Ascending aorta (tissue), 2 donors: Measurements from ENCODE around the gene KIF16B. TPM values are rescaled to one million over a fixed set of nuclear protein-coding genes. Genes with fewer than 3 reads are reported as not detected.
A peak's percentile ranks its signal among the peaks of the same experiment; 100 is the strongest.

Experiments
- DNase-seq, 2 donors: peaks; one replicate each; pipeline ENCODE4 v3.0.0-alpha.2; 2019; ENCODE audit warnings: low spot score in 2 of 2
- H3K27ac ChIP-seq, 2 donors: fragments of 200-600 bp; sonication (generic); one replicate each; pipeline ENCODE4 v1.5.1; 2016 to 2017; ENCODE audit warnings: mild to moderate bottlenecking in 1 of 2
- H3K27me3 ChIP-seq: fragments of 200-600 bp; sonication (generic); one replicate; pipeline ENCODE4 v1.5.1; 2017
- H3K36me3 ChIP-seq, 2 donors: fragments of 200-600 bp; sonication (generic); one replicate each; pipeline ENCODE4 v1.5.1; 2016
- H3K4me1 ChIP-seq, 2 donors: fragments of 200-600 bp; sonication (generic); one replicate each; pipeline ENCODE4 v1.5.1; 2016 to 2017; ENCODE audit warnings: mild to moderate bottlenecking in 1 of 2
- H3K4me3 ChIP-seq, 2 donors: fragments of 200-600 bp; sonication (generic); one replicate each; pipeline ENCODE4 v1.5.1; 2016 to 2017; ENCODE audit warnings: mild to moderate bottlenecking in 1 of 2
- H3K9me3 ChIP-seq, 2 donors: fragments of 200-600 bp; sonication (generic); one replicate each; pipeline ENCODE4 v1.5.1; 2016
- CTCF ChIP-seq, 3 experiments: fragments of 200-600 bp in 2 of 3; fragments of 450-650 bp in 1 of 3; sonication (generic) in 2 of 3; IDR thresholded peaks; one replicate each; pipeline ENCODE4 v1.5.1; 2016 to 2019; ENCODE audit warnings: antibody characterized with exemption in 3 of 3, mild to moderate bottlenecking in 1 of 3, moderate library complexity in 1 of 3
- intact Hi-C: fragments of 100-400 bp; cut with DNase I; formaldehyde crosslinking; loops from one replicate; pipeline ENCODE4 v1.15.1; 2023
- total RNA-seq: library from RNA; depleted of rRNA; stranded (reverse); fragments of >200 nt; gene quantifications from one replicate; pipeline ENCODE4 v1.1.0, GENCODE V29; 2016

The KIF16B gene
- total RNA-seq, 1 donor from 2014 or later = 6.3 TPM

GRCh38 chr20:16367948-16368560, 205.2 kb downstream of the KIF16B start:
- intact Hi-C loops = loop anchor here (10.0 kb wide), 1 partner anchor 107 kb away; no protein-coding TSS in a partner anchor
- peak overlapping the region; percentile 17 to 71 for H3K27ac ChIP-seq
- H3K4me1 ChIP-seq = peaks cover 6% of the 10 kb centered on the region in 2 donors
- H3K36me3 ChIP-seq = no peaks in the 10 kb centered on the region
- H3K4me3 ChIP-seq = no peak overlapping the region
- no peak for DNase-seq
- no peaks in the 10 kb centered on the region for H3K9me3 ChIP-seq
- H3K27me3 ChIP-seq = no peaks in the 10 kb centered on the region
- no peak for TF ChIP-seq CTCF (IDR thresholded peaks at IDR 0.05)

- Histone ChIP-seq H3K9me3 (no peaks in the 10 kb centered on the region), H3K4me3 (no peak overlapping the region), H3K27ac (no peak overlapping the region), H3K36me3 (no peaks in the 10 kb centered on the region), H3K27me3 (no peaks in the 10 kb centered on the region), H3K4me1 (peaks cover 6% of the 10 kb centered on the region in 2 donors)
- intact Hi-C loops = loop anchor here (10.0 kb wide), 1 partner anchor 108 kb away; no protein-coding TSS in a partner anchor
- DNase-seq = no peak
- no peak for TF ChIP-seq CTCF (IDR thresholded peaks at IDR 0.05)
Measured at GRCh38 chr20:16366529-16366928, 206.7 kb downstream of the KIF16B start.

GRCh38 chr20:16364320-16364687, 208.9 kb downstream of the KIF16B start:
- intact Hi-C loops = loop anchor here (10.0 kb wide), 1 partner anchor 110 kb away; no protein-coding TSS in a partner anchor
- DNase-seq = no peak
- TF ChIP-seq CTCF (IDR thresholded peaks at IDR 0.05) = no peak

GRCh38 chr20:16363506-16364319, 209.5 kb downstream of the KIF16B start:
- intact Hi-C loops = loop anchor here (10.0 kb wide), 1 partner anchor 111 kb away; no protein-coding TSS in a partner anchor
- H3K4me3 ChIP-seq = no peak overlapping the region
- DNase-seq = no peak
- TF ChIP-seq CTCF (IDR thresholded peaks at IDR 0.05) = no peak
- no peaks in the 10 kb centered on the region for H3K9me3 ChIP-seq
- H3K36me3 ChIP-seq = no peaks in the 10 kb centered on the region
- H3K27me3 ChIP-seq = no peaks in the 10 kb centered on the region
- H3K4me1 ChIP-seq = peaks cover 6% of the 10 kb centered on the region in 2 donors
- no peak overlapping the region for H3K27ac ChIP-seq

More at GRCh38 chr20:16364320-16364687, 208.9 kb downstream of the KIF16B start:
- Histone ChIP-seq H3K27me3 (no peaks in the 10 kb centered on the region), H3K27ac (no peak overlapping the region), H3K4me1 (peaks cover 6% of the 10 kb centered on the region in 2 donors), H3K9me3 (no peaks in the 10 kb centered on the region), H3K4me3 (no peak overlapping the region), H3K36me3 (no peaks in the 10 kb centered on the region)

- no peak for TF ChIP-seq CTCF (IDR thresholded peaks at IDR 0.05)
- Histone ChIP-seq H3K27me3 (no peaks in the 10 kb centered on the region), H3K36me3 (no peaks in the 10 kb centered on the region), H3K9me3 (no peaks in the 10 kb centered on the region), H3K27ac (no peak overlapping the region), H3K4me1 (no peaks in the 10 kb centered on the region), H3K4me3 (no peak overlapping the region)
- intact Hi-C loops = loop anchor here (10.0 kb wide), 1 partner anchor 112 kb away; no protein-coding TSS in a partner anchor
- no peak for DNase-seq
Measured at GRCh38 chr20:16362642-16363041, 210.6 kb downstream of the KIF16B start.
